ENCODE results near the gene LKAAEAR1.

The LKAAEAR1 gene

GRCh38 chr20:64110411-64111068, 26.3 kb upstream of the LKAAEAR1 start:
- Histone ChIP-seq H3K9me3 (no peaks in the 10 kb centered on the region), H3K4me2 (peak overlapping the region; percentile 76), H3K9ac (no peak overlapping the region), H3K27me3 (no peaks in the 10 kb centered on the region), H3K27ac (no peak overlapping the region), H3K4me1 (peaks cover 74% of the 10 kb centered on the region), H3K4me3 (no peak overlapping the region), H4K20me1 (no peaks in the 10 kb centered on the region), H3K36me3 (no peaks in the 10 kb centered on the region)
- no peak for TF ChIP-seq Cebpa-rat (IDR thresholded peaks at IDR 0.05)

DNA sequence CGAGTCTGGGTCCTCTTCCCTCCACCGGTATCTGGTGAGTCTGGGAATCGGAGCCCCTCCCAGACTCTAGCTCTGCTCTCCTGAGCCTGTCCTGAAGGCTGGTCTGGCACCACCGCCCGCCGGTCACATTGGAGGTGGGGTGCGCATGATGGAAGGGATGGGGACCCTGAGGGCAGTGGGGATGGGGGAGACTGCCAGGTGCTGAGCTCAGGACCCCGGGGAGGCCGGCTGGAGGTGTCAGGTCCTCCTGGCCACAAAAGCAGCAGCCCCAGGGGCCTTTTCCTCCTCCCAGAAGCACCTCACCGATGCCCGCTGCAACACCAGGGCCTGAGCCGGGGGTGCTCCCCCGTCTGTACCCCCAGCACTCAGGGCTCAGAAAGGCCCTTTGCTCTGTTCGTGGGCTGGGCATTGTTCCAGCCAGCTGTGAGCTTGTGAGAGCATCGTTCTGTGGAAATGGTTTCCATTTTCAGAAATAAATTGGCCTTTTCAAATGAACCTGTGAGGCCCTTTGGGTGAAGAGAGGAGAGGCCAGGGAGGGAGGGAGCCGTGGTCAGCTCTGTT, 25.7 kb upstream of the LKAAEAR1 start:
- no peaks in the 10 kb centered on the region for H3K27me3 ChIP-seq

GRCh38 chr20:64108731-64109681, 24.8 kb upstream of the LKAAEAR1 start:
- H3K27ac ChIP-seq: 0 out of 2 replicates have a peak overlapping the region, but pooled peaks have one; percentile 30
- H3K9me3 ChIP-seq: no peaks in the 10 kb centered on the region
- peaks cover 74% of the 10 kb centered on the region for H3K4me1 ChIP-seq
- H3K27me3 ChIP-seq: peaks cover 2% of the 10 kb centered on the region; the same call in 1 of the 2 replicates
- no peak for TF ChIP-seq Cebpa-rat (IDR thresholded peaks at IDR 0.05)
- no peak overlapping the region for H3K4me3 ChIP-seq
- peak overlapping the region; percentile 76 for H3K4me2 ChIP-seq
- H3K9ac ChIP-seq: no peak overlapping the region
- no peaks in the 10 kb centered on the region for H4K20me1 ChIP-seq
- no peaks in the 10 kb centered on the region for H3K36me3 ChIP-seq

More for the DNA sequence above, 25.7 kb upstream of the LKAAEAR1 start:
- H3K36me3 ChIP-seq: no peaks in the 10 kb centered on the region
- H3K9ac ChIP-seq: no peak overlapping the region
- peak overlapping the region; percentile 76 for H3K4me2 ChIP-seq
- no peaks in the 10 kb centered on the region for H4K20me1 ChIP-seq
- no peaks in the 10 kb centered on the region for H3K9me3 ChIP-seq
- no peak overlapping the region for H3K4me3 ChIP-seq
- peaks cover 74% of the 10 kb centered on the region for H3K4me1 ChIP-seq
- no peak for TF ChIP-seq Cebpa-rat (IDR thresholded peaks at IDR 0.05)
- H3K27ac ChIP-seq: no peak overlapping the region

GRCh38 chr20:64107736-64108457, 23.7 kb upstream of the LKAAEAR1 start:
- H3K4me2 ChIP-seq: peak overlapping the region; percentile 76

GRCh38 chr20:64106981-64107735, 23.0 kb upstream of the LKAAEAR1 start, which contains the start of gene NPBWR2:
NPBWR2 (minus strand) TSS chr20:64107565; CDS start chr20:64106831, 734 bp downstream.
- no peak for TF ChIP-seq Cebpa-rat (IDR thresholded peaks at IDR 0.05)
- Histone ChIP-seq H3K4me3 (no peak within 1 kb of the TSS), H3K36me3 (no peaks in the 10 kb centered on the region), H3K4me2 (peak within 1 kb of the TSS; percentile 76), H3K9me3 (no peaks in the 10 kb centered on the region), H3K4me1 (peaks cover 65% of the 10 kb centered on the region), H3K27me3 (peaks cover 21% of the 10 kb centered on the region), H4K20me1 (0 out of 2 replicates have a peak, but pooled peaks cover 8% of the 10 kb centered on the region), H3K9ac (0 out of 2 replicates have a peak within 1 kb of the TSS, but pooled peaks have one; percentile 1), H3K27ac (0 out of 2 replicates have a peak within 1 kb of the TSS, but pooled peaks have one; percentile 10)

More at GRCh38 chr20:64107736-64108457, 23.7 kb upstream of the LKAAEAR1 start:
- Histone ChIP-seq H3K27ac (0 out of 2 replicates have a peak overlapping the region, but pooled peaks have one; percentile 10), H4K20me1 (0 out of 2 replicates have a peak, but pooled peaks cover 8% of the 10 kb centered on the region), H3K9me3 (no peaks in the 10 kb centered on the region), H3K27me3 (peaks cover 13% of the 10 kb centered on the region), H3K4me3 (no peak overlapping the region), H3K4me1 (peaks cover 69% of the 10 kb centered on the region), H3K9ac (0 out of 2 replicates have a peak overlapping the region, but pooled peaks have one; percentile 1), H3K36me3 (no peaks in the 10 kb centered on the region)
- TF ChIP-seq Cebpa-rat (IDR thresholded peaks at IDR 0.05): no peak

DNA sequence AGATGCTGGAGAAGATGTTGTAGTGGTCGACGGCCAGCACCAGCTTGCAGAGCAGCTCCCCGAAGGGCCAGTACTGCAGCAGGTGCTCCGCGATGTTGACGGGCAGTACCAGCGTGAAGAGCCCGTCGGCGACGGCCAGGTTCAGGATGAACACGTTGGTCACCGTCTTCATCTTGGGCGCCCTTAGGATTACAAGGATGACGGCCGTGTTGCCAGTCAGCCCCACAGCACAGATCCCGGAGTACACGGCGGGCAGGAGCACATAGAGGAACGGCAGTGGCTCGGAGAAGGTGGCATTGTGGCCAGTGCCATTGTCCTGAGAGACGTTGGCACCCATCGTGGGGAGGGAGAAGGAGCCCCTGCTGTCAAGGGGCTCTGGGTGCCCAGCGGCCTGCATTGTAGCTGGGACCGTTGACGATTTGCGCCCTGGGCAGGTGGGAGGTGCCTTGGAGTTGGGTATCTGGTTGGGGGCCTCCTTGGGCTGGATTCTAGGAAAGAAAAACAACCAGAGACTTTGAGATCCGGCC, 22.3 kb upstream of the LKAAEAR1 start:
- Histone ChIP-seq H3K27me3 (peaks cover 27% of the 10 kb centered on the region), H3K4me3 (no peak overlapping the region), H3K36me3 (no peaks in the 10 kb centered on the region), H3K27ac (no peak overlapping the region), H4K20me1 (peaks cover 11% of the 10 kb centered on the region; the same call in 1 of the 2 replicates), H3K9me3 (no peaks in the 10 kb centered on the region), H3K4me1 (peaks cover 63% of the 10 kb centered on the region), H3K4me2 (no peak overlapping the region), H3K9ac (no peak overlapping the region)
- no peak for TF ChIP-seq Cebpa-rat (IDR thresholded peaks at IDR 0.05)

DNA sequence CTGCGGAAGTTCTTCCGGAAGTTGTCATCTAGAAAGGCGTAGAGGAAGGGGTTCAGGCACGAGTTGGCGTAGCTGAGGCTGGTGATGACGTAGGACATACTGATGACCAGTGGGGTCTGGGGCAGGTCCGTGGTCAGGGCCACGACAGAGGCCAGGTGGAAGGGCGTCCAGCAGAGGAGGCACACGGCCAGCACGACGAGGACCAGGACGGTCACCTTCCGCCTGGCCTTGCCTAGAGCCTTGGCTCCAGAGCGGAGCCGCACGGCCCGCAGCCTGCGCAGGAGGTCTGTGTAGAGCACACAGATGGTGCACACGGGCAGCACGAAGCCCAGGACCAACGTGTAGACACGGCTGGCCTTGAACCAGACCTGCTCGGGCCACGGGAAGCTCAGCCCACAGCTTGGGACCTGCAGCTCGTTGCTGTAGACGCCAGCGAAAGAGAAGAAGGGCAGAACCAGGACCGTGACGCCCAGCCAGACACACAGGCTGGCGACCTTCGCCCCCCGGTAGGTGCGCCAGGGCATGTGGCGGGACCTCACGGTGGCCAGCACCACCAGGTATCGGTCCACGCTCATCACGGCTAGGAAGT, 21.7 kb upstream of the LKAAEAR1 start:
- peaks cover 33% of the 10 kb centered on the region for H3K27me3 ChIP-seq
- no peak overlapping the region for H3K27ac ChIP-seq
- H3K36me3 ChIP-seq: no peaks in the 10 kb centered on the region
- H3K4me1 ChIP-seq: peaks cover 63% of the 10 kb centered on the region
- H3K9me3 ChIP-seq: no peaks in the 10 kb centered on the region
- no peak for TF ChIP-seq Cebpa-rat (IDR thresholded peaks at IDR 0.05)
- no peak overlapping the region for H3K9ac ChIP-seq
- no peak overlapping the region for H3K4me2 ChIP-seq
- no peak overlapping the region for H3K4me3 ChIP-seq
- H4K20me1 ChIP-seq: peaks cover 16% of the 10 kb centered on the region; the same call in 1 of the 2 replicates
